GM19351 (cell line): ENCODE data around the gene COQ10A.
A peak's percentile ranks its signal among the peaks of the same experiment; 100 is the strongest.
"Not testable (repeated sequence)": the region's sequence is repeated elsewhere in the genome, so short reads cannot be mapped to it uniquely, and the experiment has no call there.

Experiments used
- ATAC-seq: cut with Tn5 transposase; IDR thresholded peaks from one replicate; pipeline ENCODE4 v1.9.1; 2021; ENCODE audit warnings: mild to moderate bottlenecking, moderate library complexity; ENCODE audit not compliant: unreplicated experiment

COQ10A gene

DNA sequence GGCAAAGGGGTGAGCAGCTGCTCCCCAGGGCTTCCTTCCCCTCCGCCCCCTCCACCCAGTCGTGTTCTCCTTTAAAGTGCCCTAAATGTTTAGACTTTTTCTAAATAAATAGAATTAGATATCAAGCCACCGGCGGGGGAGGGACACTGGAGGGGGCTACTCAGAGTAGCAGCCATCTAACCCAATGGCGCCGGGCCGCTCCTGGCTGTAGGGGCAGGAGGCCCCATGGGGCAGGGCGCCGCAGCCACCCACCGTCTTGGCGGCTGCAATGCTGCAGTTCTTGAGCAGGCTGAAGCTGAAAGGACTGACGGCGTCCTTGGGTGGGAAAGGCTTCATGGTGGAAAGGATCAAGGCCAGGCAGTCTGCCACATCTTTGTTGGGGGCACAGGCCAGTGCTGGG is 23.8 kb upstream of the COQ10A start:
- ATAC-seq: no peak

DNA sequence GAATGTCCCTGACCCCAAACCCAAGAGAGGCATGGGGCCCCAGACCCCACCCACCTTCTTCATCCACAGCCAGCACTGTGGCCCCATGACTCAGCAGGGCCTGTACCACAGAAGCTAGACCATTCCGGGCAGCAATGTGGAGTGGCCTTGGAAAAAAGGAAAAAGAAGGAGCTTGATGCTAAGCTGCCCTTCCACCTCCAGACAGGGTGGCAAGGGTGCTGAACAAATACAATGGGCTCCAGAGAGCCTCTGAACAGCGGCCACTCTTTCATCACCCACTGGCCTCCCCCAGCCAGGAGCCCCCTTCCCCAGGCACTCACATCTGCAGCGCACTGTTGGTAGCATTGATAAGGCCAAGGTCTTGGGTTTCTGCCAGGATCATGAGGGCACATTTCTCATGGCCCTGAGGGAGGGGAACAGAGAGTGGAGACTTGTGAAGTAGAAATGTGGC is 23.0 kb upstream of the COQ10A start:
- ATAC-seq: no peak

DNA sequence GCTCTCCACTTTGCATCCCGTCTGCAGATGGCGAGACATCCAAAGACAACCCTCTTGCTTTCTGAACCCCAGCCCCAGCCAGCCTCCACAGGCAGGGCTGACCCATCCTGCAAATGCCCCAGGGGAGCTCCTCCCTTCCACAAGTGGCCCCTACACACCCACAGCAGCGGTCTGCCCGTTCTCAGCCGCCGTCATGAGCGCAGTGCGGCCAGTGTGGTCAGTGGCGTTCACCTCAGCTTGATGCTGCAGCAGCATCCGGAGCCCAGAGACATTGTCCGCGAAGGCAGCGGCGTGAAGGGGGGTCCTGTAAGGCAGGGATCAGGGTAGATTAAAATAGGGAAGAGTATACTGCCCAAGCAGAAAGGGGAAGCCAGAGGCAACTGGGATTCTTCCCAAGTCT is 22.2 kb upstream of the COQ10A start:
- no peak for ATAC-seq

DNA sequence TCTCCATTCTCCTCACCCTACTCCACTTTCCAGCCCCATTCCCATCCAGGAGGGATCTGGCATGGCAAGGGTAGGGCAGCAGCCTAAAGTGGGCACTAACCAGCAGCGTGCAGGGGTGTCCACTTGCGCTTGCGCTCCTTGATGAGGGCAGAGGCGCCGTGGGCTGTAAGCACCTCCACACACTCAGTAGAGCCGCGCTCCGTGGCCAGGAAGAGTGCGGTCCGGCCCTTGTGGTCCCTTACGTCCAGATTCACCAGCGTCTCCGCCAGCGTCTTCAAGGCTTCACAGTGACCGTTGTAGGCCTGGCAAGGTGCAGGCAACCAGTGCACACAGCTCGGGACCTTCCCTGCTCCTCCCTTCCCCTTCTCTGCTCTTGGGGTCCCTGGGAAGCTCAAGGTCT is 18.8 kb upstream of the COQ10A start:
- no peak for ATAC-seq

DNA sequence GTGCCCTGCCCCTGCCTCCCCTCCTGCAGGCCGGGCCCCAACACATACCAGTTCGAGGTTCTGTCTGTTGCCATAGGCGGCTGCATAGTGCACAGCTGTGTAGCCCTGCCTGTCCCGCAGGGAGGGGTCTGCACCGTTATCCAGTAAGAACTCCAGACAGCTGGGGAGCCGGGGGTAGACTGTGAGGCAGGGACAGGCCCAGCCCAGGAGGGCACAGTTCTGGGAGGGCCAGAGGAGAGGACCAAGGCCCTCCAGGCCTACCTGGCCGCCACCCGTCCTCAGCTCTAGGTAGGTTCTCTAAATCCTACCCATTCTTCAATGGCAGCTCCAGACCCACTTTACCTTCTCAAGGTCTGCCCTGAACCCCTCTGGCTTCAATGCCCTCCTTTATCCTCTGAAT is 18.0 kb upstream of the COQ10A start:
- ATAC-seq: no peak

DNA sequence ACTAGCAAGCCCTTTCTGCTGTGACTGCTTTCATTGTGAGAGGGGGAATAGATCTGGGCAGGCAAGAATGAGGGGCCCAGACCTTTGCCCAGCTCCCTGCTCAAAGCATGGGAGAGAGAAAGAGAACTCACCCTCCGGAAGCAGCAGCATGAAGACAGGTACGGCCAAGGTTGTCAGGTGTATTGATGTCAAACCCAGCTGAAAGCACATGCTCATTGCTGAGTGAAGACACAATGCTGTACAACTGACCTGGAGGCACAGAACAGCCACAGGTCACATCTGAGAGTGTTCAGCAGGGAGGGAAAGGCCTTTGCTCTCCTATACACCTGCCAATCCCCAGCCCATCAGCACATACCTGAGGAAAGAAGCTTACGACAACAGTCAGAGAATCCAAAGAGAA is 14.1 kb upstream of the COQ10A start:
- no peak for ATAC-seq

DNA sequence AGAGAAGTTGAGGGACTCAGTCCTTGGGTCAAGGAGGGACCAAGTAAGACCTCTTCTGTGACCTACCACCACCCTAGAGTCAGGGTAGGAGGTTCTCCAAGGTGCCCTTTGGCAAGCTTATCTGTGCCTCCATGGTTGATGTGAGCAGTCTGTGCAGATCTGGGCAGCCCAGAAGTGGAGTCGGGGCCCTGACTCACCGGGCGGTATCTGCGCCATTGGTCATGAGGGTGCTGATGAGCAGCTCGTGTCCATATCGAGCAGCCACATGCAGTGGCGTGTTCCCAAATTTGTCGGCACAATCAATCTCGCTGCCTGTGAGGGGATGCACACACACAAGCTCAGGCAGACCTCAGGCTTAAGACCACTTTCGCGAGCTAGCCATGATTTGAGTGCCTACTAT is 13.7 kb upstream of the COQ10A start:
- no peak for ATAC-seq

DNA sequence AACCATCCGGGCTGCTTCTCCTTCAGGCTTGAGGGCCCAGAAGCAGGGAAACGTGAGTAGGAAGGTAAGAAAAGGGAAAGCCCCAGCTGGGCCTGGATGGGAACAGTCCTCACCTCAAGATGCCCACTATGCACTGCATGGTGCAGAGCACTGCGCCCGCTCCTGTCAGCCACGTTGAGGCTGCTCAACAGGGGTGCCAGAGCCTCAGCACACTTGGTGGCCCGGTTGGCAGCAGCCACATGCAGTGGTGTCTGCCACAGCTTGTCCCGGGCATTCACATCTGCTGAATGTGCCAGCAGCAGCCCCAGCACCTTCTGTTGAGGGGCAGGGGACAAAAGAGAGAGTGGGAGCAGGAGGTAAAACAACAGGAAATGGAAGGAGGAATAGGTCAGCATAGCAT is 11.1 kb upstream of the COQ10A start:
- ATAC-seq: no peak

DNA sequence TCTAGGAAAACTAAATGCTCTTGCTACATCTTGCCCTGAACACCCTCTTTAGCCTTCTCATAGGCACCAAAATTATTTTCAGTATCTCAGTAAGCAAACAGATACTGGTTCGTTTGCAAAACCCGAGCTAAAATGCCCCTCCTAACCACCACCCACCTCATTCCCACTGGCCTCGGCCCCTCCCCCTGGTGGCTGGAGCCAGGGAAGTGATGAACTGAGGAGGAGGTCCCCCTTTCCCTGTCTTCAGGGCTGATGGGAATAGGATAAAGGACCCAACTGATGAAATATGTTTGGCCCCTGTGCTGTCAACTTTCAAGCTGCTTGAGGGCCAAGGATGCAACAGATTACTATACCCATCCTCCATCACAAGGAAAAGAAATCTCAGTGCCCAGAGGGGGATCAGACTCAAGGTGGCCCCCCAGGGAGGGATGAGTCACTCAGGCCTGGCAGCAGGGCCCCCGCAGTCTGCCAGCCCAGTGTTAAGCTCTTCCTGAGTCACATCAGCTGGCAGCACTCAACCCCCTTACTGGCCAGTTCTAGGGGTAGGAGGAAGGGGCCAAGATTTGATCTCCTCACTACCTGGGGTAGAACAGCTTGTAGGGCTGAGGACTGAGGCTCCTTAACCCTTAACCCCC is 10.3 kb upstream of the COQ10A start:
- ATAC-seq: no peak

DNA sequence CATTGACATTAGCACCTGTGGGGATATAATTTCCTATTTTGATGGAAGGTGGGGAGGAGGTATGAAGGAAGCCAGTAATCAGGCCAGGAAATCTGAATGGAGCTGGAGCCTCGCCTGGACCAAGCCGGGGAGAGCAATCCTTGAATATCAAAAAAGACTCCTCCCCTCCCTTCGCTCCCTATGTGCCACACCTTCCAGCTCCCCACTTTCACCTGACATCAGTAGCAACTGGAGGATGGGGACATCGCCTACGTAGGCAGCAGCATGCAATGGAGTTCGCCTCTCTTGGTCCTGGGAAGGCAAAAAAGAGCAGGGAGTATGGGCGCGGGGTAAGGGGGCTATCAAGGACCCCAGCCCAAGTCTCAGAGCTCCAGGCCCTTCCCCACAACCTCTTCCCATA is 9.7 kb upstream of the COQ10A start:
- no peak for ATAC-seq

DNA sequence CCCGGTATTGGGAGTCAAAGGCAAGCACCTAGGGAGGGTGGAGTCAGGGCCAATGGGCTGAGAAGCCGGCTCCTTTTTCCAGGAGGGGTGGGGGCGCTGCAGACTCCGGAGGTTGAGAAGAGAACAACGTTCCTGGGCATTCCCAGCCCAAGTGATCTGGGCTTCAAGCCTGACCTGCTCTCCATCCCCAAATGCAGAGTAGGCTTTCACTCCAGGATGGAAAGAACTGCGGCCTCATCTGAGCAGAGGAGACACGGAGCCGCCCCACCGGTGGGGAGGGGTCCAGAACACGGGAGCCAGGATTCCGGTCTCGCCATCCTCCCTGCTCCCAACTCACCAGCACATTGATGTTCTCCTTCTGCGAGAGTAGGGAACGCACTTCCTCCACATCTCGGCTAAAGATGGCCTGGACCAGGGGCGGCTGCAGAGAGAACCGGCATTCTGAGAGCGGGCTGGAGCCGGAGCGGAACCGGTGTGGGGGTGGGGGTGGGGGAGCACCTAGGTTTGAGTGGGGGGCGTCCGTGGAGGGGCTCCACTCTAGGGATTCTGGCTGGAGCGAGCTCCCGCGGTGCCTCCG is 9.2 kb upstream of the COQ10A start:
- peak; percentile 16 for ATAC-seq

DNA sequence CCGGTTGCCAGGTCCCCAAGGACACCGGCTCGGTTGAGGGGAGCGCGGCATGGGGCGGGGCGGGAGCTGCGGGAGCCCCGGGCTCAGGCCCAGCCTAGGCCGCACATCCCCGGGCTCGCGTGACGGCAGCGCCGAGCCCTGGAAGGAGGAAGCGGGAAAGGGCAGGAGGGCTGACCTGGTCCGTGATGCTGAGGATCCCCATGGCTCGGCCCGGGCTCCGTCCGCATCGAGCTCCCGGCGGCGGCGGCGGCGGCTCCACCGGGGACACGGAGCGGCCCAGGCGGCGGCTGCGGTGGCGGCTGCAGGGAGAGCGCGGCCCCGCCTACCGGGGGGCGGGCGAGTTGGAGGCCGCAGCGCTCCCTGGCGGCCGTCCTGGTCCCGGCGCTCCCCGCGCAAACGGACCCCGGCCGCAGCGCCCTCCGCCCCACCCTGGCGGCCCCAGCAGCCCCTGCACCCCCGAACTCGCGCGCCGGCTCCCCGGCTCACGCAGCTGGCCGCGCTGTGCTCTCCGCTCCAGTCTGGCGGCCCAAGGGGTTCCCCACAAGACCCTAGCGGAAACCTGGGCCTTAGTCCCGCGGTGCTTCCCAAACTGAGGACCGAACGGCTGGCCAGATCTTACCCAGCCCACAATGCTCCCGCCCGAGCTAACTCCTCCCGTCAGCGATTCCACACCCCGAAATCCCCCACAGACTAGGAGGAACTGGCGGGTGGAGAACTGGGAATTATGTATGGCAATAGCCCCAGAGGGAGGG is 8.5 kb upstream of the COQ10A start, which contains the start of gene ANKRD52:
Gene ANKRD52 (minus strand): TSS at position 317 of the 752 bp plus-strand sequence. CDS start 115 bp downstream, at position 202.
- peak; percentile 92 for ATAC-seq

DNA sequence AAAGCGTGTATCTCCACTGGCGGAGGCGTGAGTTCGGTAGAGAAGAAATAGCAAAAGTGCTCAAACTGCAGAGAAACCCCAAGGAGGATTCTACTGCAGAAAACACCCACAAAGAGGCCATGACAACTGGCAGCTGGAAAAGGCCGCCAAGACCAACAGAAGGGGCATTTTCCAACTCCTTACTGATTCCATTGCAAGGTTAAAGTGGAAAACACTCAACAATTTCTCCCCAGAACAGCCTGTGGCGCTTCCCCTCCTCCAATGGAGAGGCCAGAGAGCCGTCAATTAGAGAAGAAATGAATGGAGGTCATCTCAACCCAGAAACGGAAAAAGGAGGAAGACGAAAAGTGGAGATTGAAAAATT is 7.9 kb upstream of the COQ10A start:
- peak; percentile 9 for ATAC-seq

DNA sequence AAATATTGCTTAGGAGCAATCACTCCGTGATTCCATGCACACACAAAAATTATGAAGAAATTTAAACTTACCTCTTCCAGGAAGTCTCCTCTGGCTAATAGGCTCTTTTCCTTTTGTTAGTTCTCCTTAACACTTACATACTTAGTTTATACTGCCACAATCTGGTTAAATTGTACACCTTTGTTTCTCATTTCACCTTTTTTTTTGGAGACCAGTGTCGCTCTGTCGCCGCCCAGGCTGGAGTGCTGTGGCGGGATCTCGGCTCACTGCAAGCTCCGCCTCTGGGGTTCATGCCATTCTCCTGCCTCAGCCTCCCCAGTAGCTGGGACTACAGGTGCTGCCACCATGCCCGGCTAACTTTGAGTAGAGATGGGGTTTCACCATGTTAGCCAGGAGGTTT is 6.4 kb upstream of the COQ10A start:
- ATAC-seq: no peak

DNA sequence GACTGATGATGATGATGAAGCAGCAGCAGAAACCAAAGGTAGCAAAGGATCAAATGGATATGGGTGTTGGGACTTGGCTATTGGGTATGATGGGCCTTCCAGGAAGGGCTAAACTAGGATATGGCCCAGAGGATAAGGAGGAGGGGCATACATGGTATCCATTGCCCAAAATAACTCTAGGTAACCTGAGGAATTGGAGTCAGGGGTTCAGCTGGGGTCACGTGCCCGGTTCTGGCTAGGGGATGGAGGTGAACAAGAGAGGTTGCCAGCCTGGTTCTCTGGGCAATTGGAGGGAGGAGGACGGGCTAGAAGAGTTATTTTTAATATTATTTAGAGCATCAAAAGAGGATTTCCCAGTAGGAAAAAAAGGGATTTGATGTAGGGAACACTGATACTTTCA is 5.8 kb upstream of the COQ10A start:
- ATAC-seq: no peak

DNA sequence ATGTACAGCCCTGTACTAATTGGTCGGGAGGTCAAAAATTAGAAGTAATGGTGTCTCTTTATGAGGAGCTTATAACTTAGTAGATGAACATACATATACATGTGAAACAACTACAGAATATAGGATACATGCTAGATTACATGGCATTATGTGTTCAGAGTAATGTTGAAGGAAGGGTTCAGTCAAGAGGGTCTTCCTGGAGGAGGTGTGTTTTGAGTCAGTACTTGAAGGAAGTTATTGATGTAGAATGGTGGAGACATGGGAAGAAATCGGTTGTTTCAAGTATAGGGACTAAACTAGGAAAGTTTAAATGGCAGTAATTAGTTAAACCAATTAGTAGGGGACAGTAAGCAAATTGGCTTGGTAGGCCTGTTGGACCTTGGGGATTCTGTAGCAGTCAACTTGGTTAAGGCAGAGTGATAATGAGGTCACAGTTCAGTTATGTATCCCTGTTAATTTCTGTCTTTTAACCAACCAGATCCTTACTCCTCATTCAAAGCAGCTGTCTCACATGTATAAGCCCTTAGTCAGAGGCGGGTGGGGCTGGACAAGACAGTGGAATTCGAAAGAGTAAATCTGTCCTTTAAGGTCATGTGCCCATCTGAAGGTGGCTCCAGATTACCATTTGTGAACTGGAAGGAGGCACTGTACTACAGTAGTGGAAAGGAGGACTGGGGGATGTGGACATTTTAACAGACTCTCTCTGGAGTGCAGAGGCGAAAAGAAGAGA is 5.1 kb upstream of the COQ10A start:
- ATAC-seq: no peak

DNA sequence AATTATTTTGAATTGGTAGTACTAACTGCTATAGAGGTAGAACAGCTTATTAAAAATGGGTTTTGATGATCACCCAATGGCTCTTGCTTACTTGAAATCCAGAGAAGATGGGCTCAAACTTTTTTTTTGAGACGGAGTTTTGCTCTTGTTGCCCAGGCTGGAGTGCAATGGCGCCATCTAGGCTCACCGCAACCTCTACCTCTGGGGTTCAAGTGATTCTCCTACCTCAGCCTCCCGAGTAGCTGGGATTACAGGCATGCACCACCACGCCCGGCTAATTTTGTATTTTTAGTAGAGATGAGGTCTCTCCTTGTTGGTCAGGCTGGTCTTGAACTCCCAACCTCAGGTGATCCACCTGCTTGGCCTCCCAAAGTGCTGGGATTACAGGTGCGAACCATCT is 3.8 kb upstream of the COQ10A start:
- ATAC-seq: not testable (repeated sequence)

DNA sequence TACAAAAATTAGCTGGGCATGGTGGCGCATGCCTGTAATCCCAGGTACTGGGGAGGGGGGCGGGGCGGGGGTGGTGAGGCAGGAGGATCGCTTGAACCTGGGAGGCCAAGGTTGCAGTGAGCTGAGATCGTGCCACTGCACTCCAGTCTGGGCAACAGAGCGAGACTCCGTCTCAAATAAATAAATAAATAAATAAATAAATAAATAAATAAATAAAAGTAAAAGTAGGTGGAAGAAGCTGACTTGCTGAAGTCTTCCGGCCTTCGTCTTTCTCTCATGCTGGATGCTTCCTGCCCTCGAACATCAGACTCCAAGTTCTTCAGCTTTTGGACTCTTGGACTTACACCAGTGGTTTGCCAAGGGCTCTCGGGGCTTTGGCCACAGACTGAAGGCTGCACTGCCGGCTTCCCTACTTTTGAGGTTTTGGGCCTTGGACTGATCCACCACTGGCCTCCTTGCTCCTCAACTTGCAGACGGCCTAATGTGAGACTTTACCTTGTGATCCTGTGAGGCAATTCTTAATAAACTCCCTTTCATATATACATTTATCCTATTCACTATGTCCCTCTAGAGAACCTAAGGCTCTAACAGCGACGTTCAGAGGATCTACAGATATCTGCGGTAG is 562 bp upstream of the COQ10A start:
- not testable (repeated sequence) for ATAC-seq

DNA sequence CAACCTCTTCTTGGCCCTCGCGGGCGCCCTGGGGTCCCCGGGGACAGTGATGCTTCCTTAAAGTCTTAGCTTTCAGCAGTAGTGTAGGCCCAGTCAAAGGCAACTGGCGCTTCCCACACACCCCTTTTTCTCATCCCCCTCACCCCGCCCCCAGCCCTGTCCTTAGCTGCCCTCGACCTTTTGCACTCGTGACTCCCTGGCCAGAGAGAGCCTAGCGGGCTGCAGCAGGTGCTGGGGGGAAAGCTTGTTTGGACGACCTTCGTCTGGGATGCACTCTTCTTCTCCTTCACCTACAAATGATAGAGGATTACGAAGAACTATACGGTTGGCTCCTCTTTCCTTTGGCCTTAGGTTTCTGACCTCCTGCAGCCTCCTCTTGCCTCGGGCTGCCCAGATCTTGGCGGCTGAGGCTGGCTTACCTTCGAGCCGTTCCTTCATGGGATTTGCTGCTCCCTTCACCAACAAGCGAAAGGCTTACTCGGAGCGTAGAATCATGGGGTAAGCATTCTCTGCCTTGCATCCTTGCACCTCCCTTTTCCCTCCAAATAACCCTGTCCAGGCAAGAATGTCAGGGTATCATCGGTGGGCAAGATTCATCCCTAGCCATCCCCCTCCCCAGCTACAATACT is 815 bp downstream of the COQ10A start:
- ATAC-seq: peak; percentile 7

DNA sequence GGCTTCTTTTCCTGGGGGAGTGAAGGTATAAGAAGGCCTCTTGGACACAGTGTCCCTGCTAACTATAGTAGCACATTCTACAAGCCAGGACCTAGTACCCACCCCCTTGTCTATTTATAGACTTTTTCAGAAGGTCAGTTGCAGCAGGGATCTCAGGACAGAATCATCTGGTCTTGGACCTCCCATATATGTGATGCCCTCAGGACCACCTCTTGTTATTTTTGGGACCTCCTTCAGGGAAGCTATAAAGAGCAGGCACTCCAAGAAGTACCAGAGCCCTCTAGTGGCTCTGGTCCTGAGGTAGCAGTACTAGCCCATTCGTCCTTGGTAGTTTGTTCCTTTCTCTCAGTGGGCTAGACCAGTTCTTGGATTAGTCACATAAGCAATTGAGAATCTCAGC is 4.3 kb downstream of the COQ10A start:
- ATAC-seq: no peak

DNA sequence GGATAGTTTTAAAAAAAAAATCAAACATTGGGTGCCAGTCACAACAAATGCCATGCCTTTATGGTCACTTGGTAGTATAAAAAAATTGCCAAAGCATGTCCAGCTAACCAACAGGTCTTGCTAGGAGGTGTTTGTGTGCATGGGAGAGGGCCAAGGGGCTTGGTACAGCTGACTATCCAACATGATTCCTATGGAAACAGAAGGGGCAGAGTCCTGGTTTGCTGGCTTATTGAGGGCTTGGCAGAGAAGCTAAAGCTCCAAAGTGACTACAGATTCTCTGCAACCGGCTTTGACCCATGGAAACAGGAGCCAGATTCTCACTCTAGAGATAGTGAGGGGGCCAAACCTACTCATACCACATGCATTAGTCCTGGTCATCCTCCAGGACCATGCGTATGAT is 5.7 kb downstream of the COQ10A start:
- ATAC-seq: not testable (repeated sequence)
